ENCODE measurements around the gene NXN.
"Not testable (repeated sequence)": the region's sequence is repeated elsewhere in the genome, so short reads cannot be mapped to it uniquely, and the experiment has no call there.

NXN gene

GRCh38 chr17:986322-986929 lies 6.8 kb upstream of the NXN start:
- H3K4me3 ChIP-seq (ENCODE audit: low read length): no peak overlapping the region
- no peak overlapping the region for H3K9ac ChIP-seq (ENCODE audit: low read length)
- no peaks in the 10 kb centered on the region for H3K27me3 ChIP-seq (ENCODE audit: control insufficient read depth, insufficient read depth, low read length)
- no peaks in the 10 kb centered on the region for H3K4me1 ChIP-seq (ENCODE audit: control insufficient read depth, insufficient read depth, low read length)
- H3K27ac ChIP-seq (ENCODE audit: low read depth, low read length): no peak overlapping the region
- H3K36me3 ChIP-seq (ENCODE audit: control insufficient read depth, insufficient read depth, low read length): no peaks in the 10 kb centered on the region

- no peak overlapping the region for H3K9ac ChIP-seq (ENCODE audit: low read length)
- H3K27ac ChIP-seq (ENCODE audit: low read depth, low read length): no peak overlapping the region
- H3K36me3 ChIP-seq (ENCODE audit: control insufficient read depth, insufficient read depth, low read length): no peaks in the 10 kb centered on the region
- H3K4me3 ChIP-seq (ENCODE audit: low read length): no peak overlapping the region
- H3K27me3 ChIP-seq (ENCODE audit: control insufficient read depth, insufficient read depth, low read length): no peaks in the 10 kb centered on the region
- H3K4me1 ChIP-seq (ENCODE audit: control insufficient read depth, insufficient read depth, low read length): peaks cover 4% of the 10 kb centered on the region
Observed at GRCh38 chr17:983921-984320, 4.3 kb upstream of the NXN start.

GRCh38 chr17:981292-981658 lies 1.7 kb upstream of the NXN start:
- Histone ChIP-seq H3K27me3 (ENCODE audit: control insufficient read depth, insufficient read depth, low read length) (no peaks in the 10 kb centered on the region), H3K4me1 (ENCODE audit: control insufficient read depth, insufficient read depth, low read length) (peaks cover 4% of the 10 kb centered on the region), H3K4me3 (ENCODE audit: low read length) (no peak overlapping the region), H3K9ac (ENCODE audit: low read length) (no peak overlapping the region), H3K27ac (ENCODE audit: low read depth, low read length) (no peak overlapping the region), H3K36me3 (ENCODE audit: control insufficient read depth, insufficient read depth, low read length) (no peaks in the 10 kb centered on the region)

- Histone ChIP-seq H3K4me3 (ENCODE audit: low read length) (peak overlapping the region; percentile 59), H3K27ac (ENCODE audit: low read depth, low read length) (peak overlapping the region; percentile 84)
Observed at GRCh38 chr17:980406-981291, 1.1 kb upstream of the NXN start.

GRCh38 chr17:979212-979538 lies 401 bp downstream of the NXN start:
- Histone ChIP-seq H3K9ac (ENCODE audit: low read length) (no peak overlapping the region), H3K27ac (ENCODE audit: low read depth, low read length) (peak overlapping the region; percentile 91)

More at GRCh38 chr17:980406-981291, 1.1 kb upstream of the NXN start:
- no peaks in the 10 kb centered on the region for H3K36me3 ChIP-seq (ENCODE audit: control insufficient read depth, insufficient read depth, low read length)
- H3K9ac ChIP-seq (ENCODE audit: low read length): no peak overlapping the region
- H3K27me3 ChIP-seq (ENCODE audit: control insufficient read depth, insufficient read depth, low read length): no peaks in the 10 kb centered on the region
- H3K4me1 ChIP-seq (ENCODE audit: control insufficient read depth, insufficient read depth, low read length): peaks cover 7% of the 10 kb centered on the region

GRCh38 chr17:978103-979093 lies 1.2 kb downstream of the NXN start:
- Histone ChIP-seq H3K27me3 (ENCODE audit: control insufficient read depth, insufficient read depth, low read length) (no peaks in the 10 kb centered on the region), H3K4me3 (ENCODE audit: low read length) (peak overlapping the region; percentile 49), H3K9ac (ENCODE audit: low read length) (no peak overlapping the region), H3K36me3 (ENCODE audit: control insufficient read depth, insufficient read depth, low read length) (no peaks in the 10 kb centered on the region), H3K27ac (ENCODE audit: low read depth, low read length) (peak overlapping the region; percentile 91), H3K4me1 (ENCODE audit: control insufficient read depth, insufficient read depth, low read length) (peaks cover 13% of the 10 kb centered on the region)

More at GRCh38 chr17:979212-979538, 401 bp downstream of the NXN start:
- H3K36me3 ChIP-seq (ENCODE audit: control insufficient read depth, insufficient read depth, low read length): no peaks in the 10 kb centered on the region
- peak overlapping the region; percentile 70 for H3K4me3 ChIP-seq (ENCODE audit: low read length)
- H3K27me3 ChIP-seq (ENCODE audit: control insufficient read depth, insufficient read depth, low read length): no peaks in the 10 kb centered on the region
- peaks cover 13% of the 10 kb centered on the region for H3K4me1 ChIP-seq (ENCODE audit: control insufficient read depth, insufficient read depth, low read length)

GRCh38 chr17:977166-977565 lies 2.4 kb downstream of the NXN start:
- no peak overlapping the region for H3K4me3 ChIP-seq (ENCODE audit: low read length)
- peak overlapping the region; percentile 58 for H3K27ac ChIP-seq (ENCODE audit: low read depth, low read length)
- H3K4me1 ChIP-seq (ENCODE audit: control insufficient read depth, insufficient read depth, low read length): peaks cover 13% of the 10 kb centered on the region
- no peak overlapping the region for H3K9ac ChIP-seq (ENCODE audit: low read length)
- H3K36me3 ChIP-seq (ENCODE audit: control insufficient read depth, insufficient read depth, low read length): no peaks in the 10 kb centered on the region
- no peaks in the 10 kb centered on the region for H3K27me3 ChIP-seq (ENCODE audit: control insufficient read depth, insufficient read depth, low read length)

- no peak overlapping the region for H3K9ac ChIP-seq (ENCODE audit: low read length)
- peaks cover 13% of the 10 kb centered on the region for H3K4me1 ChIP-seq (ENCODE audit: control insufficient read depth, insufficient read depth, low read length)
- no peaks in the 10 kb centered on the region for H3K36me3 ChIP-seq (ENCODE audit: control insufficient read depth, insufficient read depth, low read length)
- H3K27ac ChIP-seq (ENCODE audit: low read depth, low read length): peak overlapping the region; percentile 58
- H3K27me3 ChIP-seq (ENCODE audit: control insufficient read depth, insufficient read depth, low read length): no peaks in the 10 kb centered on the region
- H3K4me3 ChIP-seq (ENCODE audit: low read length): no peak overlapping the region
Observed at GRCh38 chr17:976312-976711, 3.3 kb downstream of the NXN start.

- no peaks in the 10 kb centered on the region for H3K27me3 ChIP-seq (ENCODE audit: control insufficient read depth, insufficient read depth, low read length)
- H3K36me3 ChIP-seq (ENCODE audit: control insufficient read depth, insufficient read depth, low read length): no peaks in the 10 kb centered on the region
- H3K4me3 ChIP-seq (ENCODE audit: low read length): no peak overlapping the region
- peak overlapping the region; percentile 45 for H3K27ac ChIP-seq (ENCODE audit: low read depth, low read length)
- H3K4me1 ChIP-seq (ENCODE audit: control insufficient read depth, insufficient read depth, low read length): peaks cover 16% of the 10 kb centered on the region
- H3K9ac ChIP-seq (ENCODE audit: low read length): no peak overlapping the region
Observed at GRCh38 chr17:975371-975915, 4.1 kb downstream of the NXN start.

GRCh38 chr17:974778-975177 lies 4.8 kb downstream of the NXN start:
- not testable (repeated sequence) for H3K27ac ChIP-seq (ENCODE audit: low read depth, low read length); H3K27me3 ChIP-seq (ENCODE audit: control insufficient read depth, insufficient read depth, low read length); H3K36me3 ChIP-seq (ENCODE audit: control insufficient read depth, insufficient read depth, low read length); H3K4me3 ChIP-seq (ENCODE audit: low read length); H3K9ac ChIP-seq (ENCODE audit: low read length)
- peaks cover 15% of the 10 kb centered on the region for H3K4me1 ChIP-seq (ENCODE audit: control insufficient read depth, insufficient read depth, low read length)

- Histone ChIP-seq H3K9ac (ENCODE audit: low read length) (no peak overlapping the region), H3K27ac (ENCODE audit: low read depth, low read length) (no peak overlapping the region), H3K27me3 (ENCODE audit: control insufficient read depth, insufficient read depth, low read length) (no peaks in the 10 kb centered on the region), H3K4me1 (ENCODE audit: control insufficient read depth, insufficient read depth, low read length) (peaks cover 20% of the 10 kb centered on the region), H3K4me3 (ENCODE audit: low read length) (no peak overlapping the region), H3K36me3 (ENCODE audit: control insufficient read depth, insufficient read depth, low read length) (no peaks in the 10 kb centered on the region)
Observed at GRCh38 chr17:973053-973452, 6.5 kb downstream of the NXN start.

GRCh38 chr17:971861-972260 lies 7.7 kb downstream of the NXN start:
- not testable (repeated sequence) for H3K9ac ChIP-seq (ENCODE audit: low read length); H3K27me3 ChIP-seq (ENCODE audit: control insufficient read depth, insufficient read depth, low read length); H3K4me3 ChIP-seq (ENCODE audit: low read length); H3K36me3 ChIP-seq (ENCODE audit: control insufficient read depth, insufficient read depth, low read length); H3K27ac ChIP-seq (ENCODE audit: low read depth, low read length)
- peaks cover 20% of the 10 kb centered on the region for H3K4me1 ChIP-seq (ENCODE audit: control insufficient read depth, insufficient read depth, low read length)
